ENCODE results near the gene NECAP2. TPM values are rescaled to one million over a fixed set of nuclear protein-coding genes. Genes with fewer than 3 reads are reported as not detected.

NECAP2 gene
- total RNA-seq, 2 donors from 2014 or later, result 46.4 to 57.7 TPM

- Histone ChIP-seq H3K27ac (no peak overlapping the region), H3K9me3 (no peaks in the 10 kb centered on the region), H3K4me3 (no peak overlapping the region), H3K36me3 (peaks cover 18% of the 10 kb centered on the region), H3K4me1 (peaks cover 5% of the 10 kb centered on the region), H3K27me3 (no peaks in the 10 kb centered on the region), H3K9ac (ENCODE audit: low read depth in 2 of 2, low read length in 2 of 2) (no peak overlapping the region)
- no peak for DNase-seq
- TF ChIP-seq CTCF (IDR thresholded peaks at IDR 0.05), result no peak
- intact Hi-C loops (cut with DNase I), result no loop called here
Observed at GRCh38 chr1:16443975-16444770, 3.6 kb downstream of the NECAP2 start.

- no peak overlapping the region for H3K27ac ChIP-seq
- no peak overlapping the region for H3K4me3 ChIP-seq
- H3K4me1 ChIP-seq, result peaks cover 5% of the 10 kb centered on the region
- no peak for DNase-seq
- no peak for TF ChIP-seq CTCF (IDR thresholded peaks at IDR 0.05)
- H3K36me3 ChIP-seq, result peaks cover 20% of the 10 kb centered on the region
- H3K9ac ChIP-seq (ENCODE audit: low read depth in 2 of 2, low read length in 2 of 2), result no peak overlapping the region
- no peaks in the 10 kb centered on the region for H3K9me3 ChIP-seq
- intact Hi-C loops (cut with DNase I), result no loop called here
- H3K27me3 ChIP-seq, result no peaks in the 10 kb centered on the region
Observed at GRCh38 chr1:16445052-16445451, 4.5 kb downstream of the NECAP2 start.

GRCh38 chr1:16446116-16446515 is 5.6 kb downstream of the NECAP2 start:
- DNase-seq, result no peak
- H3K9ac ChIP-seq (ENCODE audit: low read depth in 2 of 2, low read length in 2 of 2), result no peak overlapping the region
- no peak for TF ChIP-seq CTCF (IDR thresholded peaks at IDR 0.05)
- H3K4me1 ChIP-seq, result peaks cover 5% of the 10 kb centered on the region
- no peaks in the 10 kb centered on the region for H3K27me3 ChIP-seq
- peaks cover 25% of the 10 kb centered on the region for H3K36me3 ChIP-seq
- no peak overlapping the region for H3K4me3 ChIP-seq
- intact Hi-C loops (cut with DNase I), result no loop called here
- no peak overlapping the region for H3K27ac ChIP-seq
- H3K9me3 ChIP-seq, result no peaks in the 10 kb centered on the region

GRCh38 chr1:16447641-16448040 is 7.1 kb downstream of the NECAP2 start:
- Histone ChIP-seq H3K27ac (no peak overlapping the region), H3K9ac (ENCODE audit: low read depth in 2 of 2, low read length in 2 of 2) (no peak overlapping the region), H3K4me1 (no peaks in the 10 kb centered on the region), H3K27me3 (no peaks in the 10 kb centered on the region), H3K9me3 (no peaks in the 10 kb centered on the region), H3K36me3 (peaks cover 35% of the 10 kb centered on the region), H3K4me3 (no peak overlapping the region)
- intact Hi-C loops (cut with DNase I), result no loop called here
- DNase-seq, result no peak
- no peak for TF ChIP-seq CTCF (IDR thresholded peaks at IDR 0.05)

GRCh38 chr1:16449065-16449464 is 8.5 kb downstream of the NECAP2 start:
- Histone ChIP-seq H3K36me3 (peaks cover 40% of the 10 kb centered on the region), H3K4me1 (no peaks in the 10 kb centered on the region), H3K9ac (ENCODE audit: low read depth in 2 of 2, low read length in 2 of 2) (no peak overlapping the region), H3K9me3 (no peaks in the 10 kb centered on the region), H3K27me3 (no peaks in the 10 kb centered on the region), H3K4me3 (no peak overlapping the region), H3K27ac (no peak overlapping the region)
- no peak for DNase-seq
- TF ChIP-seq CTCF (IDR thresholded peaks at IDR 0.05), result no peak
- intact Hi-C loops (cut with DNase I), result no loop called here

Data from colonic mucosa (tissue), 4 donors.